H1 (cell line): ENCODE measurements around the gene VRK3. TPM values are rescaled to one million over a fixed set of nuclear protein-coding genes. Genes with fewer than 3 reads are reported as not detected.
"Not testable (repeated sequence)": the region's sequence is repeated elsewhere in the genome, so short reads cannot be mapped to it uniquely, and the experiment has no call there.

Experiments
- CTCF ChIA-PET: fragments of 300-600 bp; sonication (Branson Sonifier 250); formaldehyde crosslinking; loops from one replicate; lab custom pipeline; 2021; ENCODE audit not compliant: partially characterized antibody; lab: Charles Lee
- POLR2A ChIA-PET: fragments of 300-600 bp; sonication (Branson Sonifier 250); formaldehyde crosslinking; loops from one replicate; lab custom pipeline; 2021; ENCODE audit warnings: inconsistent platforms; ENCODE audit not compliant: partially characterized antibody; lab: Charles Lee
- DNase-seq, 2 experiments: peaks; one replicate each; pipeline versions ENCODE4 v3.0.0 to v3.0.0-alpha.2; 2010 to 2022; ENCODE audit warnings: low spot score in 2 of 2, low read depth in 1 of 2, mixed read lengths in 1 of 2
- FAIRE-seq: peaks from 2 replicates; lab custom pipeline; 2011; peaks lifted over from hg19 to GRCh38; lab: Jason Lieb, UNC
- H2AFZ ChIP-seq: 2 replicates; pipeline ENCODE4 v1.8.1; 2012; ENCODE audit warnings: low read length, inconsistent platforms
- H2AK5ac ChIP-seq: 2 replicates; pipeline ENCODE4 v1.6.1; 2013; ENCODE audit warnings: low read depth, low read length
- H2BK120ac ChIP-seq: replicated peaks from 2 replicates; pipeline ENCODE3; 2013; ENCODE audit warnings: low read depth, low read length, inconsistent platforms
- H2BK12ac ChIP-seq: 2 replicates; pipeline ENCODE4 v1.6.1; 2013; ENCODE audit warnings: low read depth, low read length
- H2BK15ac ChIP-seq: 2 replicates; pipeline ENCODE4 v1.6.1; 2013; ENCODE audit warnings: low read length
- H2BK20ac ChIP-seq: 2 replicates; pipeline ENCODE4 v1.6.1; 2013; ENCODE audit warnings: low read length
- H2BK5ac ChIP-seq: 2 replicates; pipeline ENCODE4 v1.6.1; 2013; ENCODE audit warnings: low read depth, low read length
- H3K14ac ChIP-seq: 2 replicates; pipeline ENCODE4 v1.6.1; 2013; ENCODE audit warnings: inconsistent platforms; ENCODE audit not compliant: insufficient read length
- H3K18ac ChIP-seq: 2 replicates; pipeline ENCODE4 v1.6.1; 2013; ENCODE audit warnings: low read length; ENCODE audit errors: extremely low read depth
- H3K23ac ChIP-seq: 2 replicates; pipeline ENCODE4 v1.6.1; 2013; ENCODE audit warnings: inconsistent platforms; ENCODE audit not compliant: insufficient read length
- H3K23me2 ChIP-seq: 2 replicates; pipeline ENCODE4 v1.6.1; 2013; ENCODE audit warnings: low read depth, low read length
- H3K27ac ChIP-seq: 2 replicates; pipeline ENCODE4 v1.6.1; 2011; ENCODE audit warnings: low read depth, low read length, inconsistent platforms
- H3K27me3 ChIP-seq, 4 experiments: replicated peaks in 1 of 4; 1 replicate in 1 of 4; 2 replicates in 3 of 4; pipeline versions ENCODE4 v1.6.1 to v1.8.1; 2011 to 2013; ENCODE audit warnings: low read length in 3 of 4, mild to moderate bottlenecking in 3 of 4, inconsistent platforms in 2 of 4, mixed read lengths in 2 of 4, moderate library complexity in 1 of 4; ENCODE audit not compliant: control insufficient read depth in 3 of 4, insufficient read depth in 3 of 4; ENCODE audit errors: extremely low read depth in 1 of 4
- H3K36me3 ChIP-seq, 4 experiments: 2 replicates each; pipeline versions ENCODE4 v1.6.1 to v1.8.1; 2011 to 2013; ENCODE audit warnings: mild to moderate bottlenecking in 4 of 4, low read length in 3 of 4, moderate library complexity in 2 of 4, control low read depth in 1 of 4, inconsistent platforms in 1 of 4; ENCODE audit not compliant: insufficient read depth in 4 of 4, control insufficient read depth in 2 of 4
- H3K4ac ChIP-seq: replicated peaks from 2 replicates; pipeline ENCODE3; 2013; ENCODE audit warnings: low read length, low read depth, mixed read lengths, inconsistent platforms; ENCODE audit not compliant: insufficient read length
- H3K4me1 ChIP-seq, 4 experiments: replicated peaks in 1 of 4; 1 replicate in 1 of 4; 2 replicates in 3 of 4; pipeline versions ENCODE4 v1.6.1 to v1.8.1; 2011 to 2013; ENCODE audit warnings: low read length in 3 of 4, inconsistent platforms in 2 of 4, mixed read lengths in 1 of 4; ENCODE audit not compliant: insufficient read depth in 4 of 4, control insufficient read depth in 3 of 4
- H3K4me2 ChIP-seq, 2 experiments: 2 replicates each; pipeline versions ENCODE4 v1.6.1 to v1.8.1; 2011 to 2013; ENCODE audit warnings: low read depth in 2 of 2, low read length in 2 of 2, control low read depth in 1 of 2, inconsistent platforms in 1 of 2, mild to moderate bottlenecking in 1 of 2; ENCODE audit not compliant: insufficient read depth in 1 of 2
- H3K4me3 ChIP-seq, 4 experiments: fragments of 200-600, 300-600 bp in 1 of 4; sonication (generic), shearing (Covaris generic), sonication (Bioruptor Twin) in 1 of 4; 2 replicates each; pipeline versions ENCODE4 v1.5.1 to v1.8.1; 2011 to 2016; ENCODE audit warnings: low read length in 4 of 4, low read depth in 3 of 4, control low read depth in 2 of 4, inconsistent platforms in 2 of 4, mild to moderate bottlenecking in 2 of 4, mixed read lengths in 1 of 4, moderate library complexity in 1 of 4; ENCODE audit not compliant: insufficient read depth in 2 of 4; ENCODE audit errors: extremely low read depth in 1 of 4
- H3K56ac ChIP-seq: replicated peaks from 2 replicates; pipeline ENCODE3; 2013; ENCODE audit warnings: low read depth, mild to moderate bottlenecking, mixed read lengths, low read length, inconsistent platforms; ENCODE audit not compliant: insufficient read length
- H3K79me1 ChIP-seq: 2 replicates; pipeline ENCODE4 v1.6.1; 2013; ENCODE audit warnings: low read depth, low read length, control low read depth
- H3K79me2 ChIP-seq, 2 experiments: 2 replicates each; pipeline versions ENCODE4 v1.6.1 to v1.8.1; 2012 to 2013; ENCODE audit warnings: low read length in 2 of 2, mild to moderate bottlenecking in 2 of 2, inconsistent platforms in 1 of 2; ENCODE audit not compliant: insufficient read depth in 2 of 2, control insufficient read depth in 1 of 2
- H3K9ac ChIP-seq, 4 experiments: replicated peaks in 1 of 4; 1 replicate in 1 of 4; 2 replicates in 3 of 4; pipeline versions ENCODE4 v1.6.1 to v1.8.1; 2011 to 2013; ENCODE audit warnings: low read depth in 3 of 4, low read length in 3 of 4, control low read depth in 2 of 4, mild to moderate bottlenecking in 2 of 4, moderate library complexity in 2 of 4, inconsistent platforms in 1 of 4; ENCODE audit errors: extremely low read depth in 1 of 4
- H3K9me3 ChIP-seq, 2 experiments: 2 replicates each; pipeline versions ENCODE4 v1.6.1 to v1.8.1; 2012 to 2013; ENCODE audit warnings: mild to moderate bottlenecking in 2 of 2, moderate library complexity in 2 of 2, control low read depth in 1 of 2, inconsistent platforms in 1 of 2, low read depth in 1 of 2, low read length in 1 of 2, mixed read lengths in 1 of 2; ENCODE audit not compliant: insufficient read depth in 2 of 2
- H4K20me1 ChIP-seq, 2 experiments: replicated peaks in 1 of 2; 2 replicates each; pipeline versions ENCODE3 to v1.8.1; 2011 to 2013; ENCODE audit warnings: inconsistent platforms in 2 of 2, low read length in 2 of 2, mild to moderate bottlenecking in 1 of 2; ENCODE audit not compliant: insufficient read depth in 2 of 2, control insufficient read depth in 1 of 2
- H4K5ac ChIP-seq: 2 replicates; pipeline ENCODE4 v1.6.1; 2013; ENCODE audit warnings: low read length, low read depth, mixed read lengths, inconsistent platforms; ENCODE audit not compliant: insufficient read length
- H4K8ac ChIP-seq: 2 replicates; pipeline ENCODE4 v1.8.0; 2013; ENCODE audit warnings: mild to moderate bottlenecking, moderate library complexity, low read length, inconsistent platforms; ENCODE audit not compliant: insufficient read depth; ENCODE audit errors: extremely low read depth
- H4K91ac ChIP-seq: replicated peaks from 2 replicates; pipeline ENCODE3; 2013; ENCODE audit warnings: low read length, mixed read lengths, inconsistent platforms; ENCODE audit not compliant: insufficient read length
- BCL11A ChIP-seq, 2 experiments: IDR thresholded peaks; one replicate each; pipeline ENCODE4 v1.6.1; 2011; ENCODE audit warnings: low read depth in 2 of 2, low read length in 2 of 2, mild to moderate bottlenecking in 2 of 2
- EGR1 ChIP-seq: IDR thresholded peaks from 2 replicates; pipeline ENCODE4 v1.6.1; 2011; ENCODE audit warnings: low read depth, low read length, borderline replicate concordance
- RFX5 ChIP-seq: IDR thresholded peaks from 2 replicates; pipeline ENCODE4 v1.6.1; 2011; ENCODE audit warnings: low read depth, low read length, improper control_type of control experiment, borderline replicate concordance
- TCF12 ChIP-seq: IDR thresholded peaks from 2 replicates; pipeline ENCODE4 v1.6.1; 2011; ENCODE audit warnings: low read depth, mild to moderate bottlenecking, low read length
- WGBS, 2 experiments: shearing (Covaris generic) in 1 of 2; methylation state at CpG; one replicate each; pipeline versions ENCODE4 v1.1.6 to v1.1.7; 2013 to 2015; ENCODE audit warnings: low lambda C conversion rate in 2 of 2, mixed read lengths in 2 of 2, inconsistent platforms in 1 of 2, low coverage in 1 of 2, missing lambda C conversion rate in 1 of 2; ENCODE audit not compliant: insufficient replicate concordance in 2 of 2, insufficient coverage in 1 of 2, insufficient read length in 1 of 2; ENCODE audit errors: extremely low coverage in 1 of 2, missing lambda C conversion rate in 1 of 2; 5-methylcytosine and 5-hydroxymethylcytosine counted together
- polyA plus RNA-seq, 7 experiments: library from polyadenylated mRNA; depleted of rRNA in 3 of 7; stranded (reverse) in 5 of 7; unstranded in 2 of 7; fragments of >200 nt in 5 of 7; fragments of 200-250 nt in 2 of 7; gene quantifications; 1 replicate in 5 of 7; 2 replicates in 1 of 7; 4 replicates in 1 of 7; pipeline versions ENCODE4 v1.2.1 to v1.2.3, GENCODE V29; 2011 to 2013; ENCODE audit warnings: missing spikeins in 2 of 7, mixed read lengths in 2 of 7
- total RNA-seq: library from RNA; stranded (reverse); fragmentation: NEBNext Ultra II Directional; extraction: Animal tissue kit (Norgen Biotek cat#: 25700); gene quantifications from 2 replicates; pipeline ENCODE4 v1.2.1, GENCODE V29; 2021
- TF ChIP-seq, protein P1 (sequence below): IDR thresholded peaks from 2 replicates; pipeline ENCODE4 v1.6.1; 2012; ENCODE audit warnings: inconsistent platforms

The VRK3 gene
- total and polyA plus RNA-seq, 2 of the 8 experiments (the other 6 are each of a cell fraction or from before 2014, with no cell fraction given), result 21.3 to 36.1 TPM

- TF ChIP-seq TCF12 (no peak), BCL11A (IDR thresholded peaks at IDR 0.05; ENCODE audit: low read depth in 2 of 2, low read length in 2 of 2) (no peak), RFX5 (no peak), EGR1 (no peak)
- TF ChIP-seq, protein P1, sequence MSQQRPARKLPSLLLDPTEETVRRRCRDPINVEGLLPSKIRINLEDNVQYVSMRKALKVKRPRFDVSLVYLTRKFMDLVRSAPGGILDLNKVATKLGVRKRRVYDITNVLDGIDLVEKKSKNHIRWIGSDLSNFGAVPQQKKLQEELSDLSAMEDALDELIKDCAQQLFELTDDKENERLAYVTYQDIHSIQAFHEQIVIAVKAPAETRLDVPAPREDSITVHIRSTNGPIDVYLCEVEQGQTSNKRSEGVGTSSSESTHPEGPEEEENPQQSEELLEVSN, result no peak
- TF ChIP-seq, all 59 proteins: peak for 0
These were observed 56.8 kb downstream of the VRK3 start (continued) for GRCh38 chr19:49968279-49968922.

GRCh38 chr19:49960980-49961379 is 64.2 kb downstream of the VRK3 start, which contains the start of gene SIGLEC11:
Gene SIGLEC11 (minus strand): TSS chr19:49961172. CDS start chr19:49961081, 91 bp downstream.
- DNase-seq, H3K79me2 ChIP-seq, H4K20me1 ChIP-seq, H3K4me1 ChIP-seq, H2BK20ac ChIP-seq, H4K91ac ChIP-seq, H3K27me3 ChIP-seq, H3K23ac ChIP-seq, H3K23me2 ChIP-seq, H4K8ac ChIP-seq, FAIRE-seq, H3K36me3 ChIP-seq, H4K5ac ChIP-seq, H3K4me2 ChIP-seq, H2BK120ac ChIP-seq, CTCF ChIA-PET, H3K27ac ChIP-seq, H3K4ac ChIP-seq, H2BK12ac ChIP-seq, H3K9ac ChIP-seq, H3K56ac ChIP-seq, H3K18ac ChIP-seq, H2BK5ac ChIP-seq, H3K9me3 ChIP-seq, H2AK5ac ChIP-seq, H3K14ac ChIP-seq, H2AFZ ChIP-seq, H3K79me1 ChIP-seq, H2BK15ac ChIP-seq, H3K4me3 ChIP-seq, POLR2A ChIA-PET: not testable (repeated sequence)
- 100% methylated on average over 1 of the region's 10 CpGs; no CpG with 5 or more reads in 1 of the 2 experiments for WGBS, 2 experiments
